C4-2B (cell line): Measurements from ENCODE around the gene RBM18.

Source experiments
- H3K27ac ChIP-seq: fragments of 450-650 bp; 2 replicates; pipeline ENCODE4 v1.5.1; 2017
- ZFX ChIP-seq: fragments of 450-650 bp; IDR thresholded peaks from 2 replicates; pipeline ENCODE4 v1.6.1; 2017
- TF ChIP-seq, protein P1 (sequence below): fragments of 450-650 bp; conservative IDR thresholded peaks from 2 replicates; pipeline ENCODE4 v1.5.1; 2017; ENCODE audit warnings: mild to moderate bottlenecking

RBM18 gene

DNA sequence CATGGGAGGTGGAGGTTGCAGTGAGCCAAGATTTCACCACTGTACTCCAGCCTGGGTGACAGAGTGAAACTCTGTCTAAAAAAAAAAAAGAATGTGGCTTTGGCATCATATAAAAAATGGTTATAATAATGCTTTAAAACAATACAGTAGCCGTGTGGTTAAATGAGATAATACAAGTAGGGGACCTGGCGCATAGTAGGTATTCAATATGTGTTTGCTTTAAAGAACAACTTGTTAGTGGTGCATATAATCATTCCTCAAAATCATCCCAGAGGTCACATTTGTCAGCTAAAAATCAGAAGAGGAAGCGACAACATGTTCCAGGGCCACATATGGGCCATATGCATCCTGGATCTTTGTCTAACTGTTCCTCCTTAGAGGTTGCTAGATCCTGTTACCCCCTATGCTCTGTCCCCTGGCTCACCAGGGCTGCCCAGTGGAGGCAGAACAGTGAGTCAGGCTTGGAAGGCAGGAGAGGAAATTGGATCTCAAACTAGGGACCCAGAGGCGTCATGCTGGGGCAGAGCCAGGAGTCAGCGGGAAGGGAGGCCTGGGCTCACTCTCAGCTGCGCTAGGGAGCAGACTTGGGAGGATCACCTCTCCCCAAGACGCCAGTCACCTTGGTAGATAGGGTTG is 63.6 kb downstream of the RBM18 start:
- TF ChIP-seq, protein P1, sequence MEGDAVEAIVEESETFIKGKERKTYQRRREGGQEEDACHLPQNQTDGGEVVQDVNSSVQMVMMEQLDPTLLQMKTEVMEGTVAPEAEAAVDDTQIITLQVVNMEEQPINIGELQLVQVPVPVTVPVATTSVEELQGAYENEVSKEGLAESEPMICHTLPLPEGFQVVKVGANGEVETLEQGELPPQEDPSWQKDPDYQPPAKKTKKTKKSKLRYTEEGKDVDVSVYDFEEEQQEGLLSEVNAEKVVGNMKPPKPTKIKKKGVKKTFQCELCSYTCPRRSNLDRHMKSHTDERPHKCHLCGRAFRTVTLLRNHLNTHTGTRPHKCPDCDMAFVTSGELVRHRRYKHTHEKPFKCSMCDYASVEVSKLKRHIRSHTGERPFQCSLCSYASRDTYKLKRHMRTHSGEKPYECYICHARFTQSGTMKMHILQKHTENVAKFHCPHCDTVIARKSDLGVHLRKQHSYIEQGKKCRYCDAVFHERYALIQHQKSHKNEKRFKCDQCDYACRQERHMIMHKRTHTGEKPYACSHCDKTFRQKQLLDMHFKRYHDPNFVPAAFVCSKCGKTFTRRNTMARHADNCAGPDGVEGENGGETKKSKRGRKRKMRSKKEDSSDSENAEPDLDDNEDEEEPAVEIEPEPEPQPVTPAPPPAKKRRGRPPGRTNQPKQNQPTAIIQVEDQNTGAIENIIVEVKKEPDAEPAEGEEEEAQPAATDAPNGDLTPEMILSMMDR, result no peak
- TF ChIP-seq ZFX, result no peak
- H3K27ac ChIP-seq, result no peak overlapping the region

DNA sequence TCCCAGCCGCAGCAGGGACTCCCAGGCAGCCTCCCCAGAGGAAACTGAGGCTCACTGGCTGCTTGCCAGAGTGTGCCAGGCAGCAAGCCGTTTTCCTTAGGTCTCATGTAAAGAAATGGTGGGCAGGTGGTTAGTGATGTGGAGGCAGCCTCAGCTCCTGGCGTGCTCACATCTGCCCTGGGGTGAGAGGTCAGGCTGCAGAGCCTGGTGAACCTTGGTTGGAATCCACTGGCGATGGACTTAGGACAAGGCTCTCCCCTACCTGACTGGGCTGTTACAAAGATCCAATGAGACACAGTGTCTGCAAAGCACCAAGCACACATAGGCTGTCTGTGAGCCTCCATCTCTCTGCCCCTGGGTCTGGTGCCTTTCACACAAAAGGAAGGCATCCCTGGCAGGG is 66.8 kb downstream of the RBM18 start:
- no peak overlapping the region for H3K27ac ChIP-seq
- TF ChIP-seq ZFX, result no peak
- TF ChIP-seq, protein P1, result no peak

DNA sequence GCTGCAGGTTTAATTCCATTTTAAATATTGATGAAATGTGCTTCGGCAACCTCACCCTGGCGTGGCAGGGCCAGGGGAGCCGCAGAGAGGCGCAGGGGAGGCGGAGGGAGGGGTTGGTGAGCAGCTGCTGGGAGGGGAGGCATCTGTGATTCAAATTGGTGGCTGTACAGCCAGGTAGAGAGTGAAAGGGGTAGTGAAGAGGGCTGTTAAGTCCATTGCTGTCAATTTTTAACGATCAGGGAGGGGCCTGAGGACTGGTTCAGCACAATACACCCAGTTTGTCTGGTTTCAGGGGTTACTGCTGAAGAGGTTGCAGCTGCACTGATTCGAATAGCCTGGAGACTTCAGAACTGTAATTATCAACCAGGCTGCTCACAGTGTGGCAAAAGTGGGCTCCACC is 67.2 kb downstream of the RBM18 start:
- TF ChIP-seq, protein P1, result no peak
- no peak for TF ChIP-seq ZFX

DNA sequence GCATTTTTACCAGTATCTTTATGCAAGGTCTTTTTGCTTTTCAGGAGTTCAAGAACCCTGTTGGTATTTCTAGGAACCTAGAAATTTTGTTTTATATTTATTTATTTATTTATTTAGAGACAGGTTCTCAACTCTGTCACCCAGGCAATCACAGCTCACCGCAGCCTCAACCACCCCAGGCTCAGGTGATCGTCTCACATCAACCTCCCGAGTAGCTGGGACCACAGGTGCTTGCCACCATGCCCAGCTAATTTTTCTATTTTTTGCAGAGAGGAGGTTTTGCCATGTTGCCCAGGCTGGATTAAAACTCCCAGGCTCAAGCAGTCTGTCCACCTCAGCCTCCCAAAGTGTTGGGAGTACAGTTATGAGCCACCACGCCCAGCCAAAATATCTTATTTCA is 68.8 kb downstream of the RBM18 start:
- no peak overlapping the region for H3K27ac ChIP-seq
- TF ChIP-seq, protein P1, result no peak
- TF ChIP-seq ZFX, result no peak

More for the DNA sequence above, 67.2 kb downstream of the RBM18 start:
- no peak overlapping the region for H3K27ac ChIP-seq

DNA sequence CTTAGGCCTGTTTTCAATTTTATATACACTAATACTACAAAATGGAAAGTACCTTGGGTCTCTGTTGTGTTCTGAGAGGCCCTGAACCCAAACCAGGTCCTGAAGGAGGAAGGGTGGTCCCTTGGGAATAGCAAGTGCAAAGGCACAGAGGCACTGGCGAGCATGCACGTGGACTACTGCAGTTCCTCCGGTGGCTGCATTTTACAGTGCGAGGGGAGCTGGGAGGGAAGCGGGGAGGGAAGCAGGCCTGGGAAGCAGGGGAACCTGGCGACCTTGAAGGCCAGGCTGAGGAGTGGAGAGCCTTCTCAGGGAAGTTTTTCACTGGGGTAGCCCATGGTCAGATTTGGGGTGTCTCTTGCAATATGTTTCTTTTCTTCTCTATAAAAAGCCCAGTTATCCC is 71.0 kb downstream of the RBM18 start:
- TF ChIP-seq ZFX, result no peak
- TF ChIP-seq, protein P1, result no peak
- H3K27ac ChIP-seq, result no peak overlapping the region

DNA sequence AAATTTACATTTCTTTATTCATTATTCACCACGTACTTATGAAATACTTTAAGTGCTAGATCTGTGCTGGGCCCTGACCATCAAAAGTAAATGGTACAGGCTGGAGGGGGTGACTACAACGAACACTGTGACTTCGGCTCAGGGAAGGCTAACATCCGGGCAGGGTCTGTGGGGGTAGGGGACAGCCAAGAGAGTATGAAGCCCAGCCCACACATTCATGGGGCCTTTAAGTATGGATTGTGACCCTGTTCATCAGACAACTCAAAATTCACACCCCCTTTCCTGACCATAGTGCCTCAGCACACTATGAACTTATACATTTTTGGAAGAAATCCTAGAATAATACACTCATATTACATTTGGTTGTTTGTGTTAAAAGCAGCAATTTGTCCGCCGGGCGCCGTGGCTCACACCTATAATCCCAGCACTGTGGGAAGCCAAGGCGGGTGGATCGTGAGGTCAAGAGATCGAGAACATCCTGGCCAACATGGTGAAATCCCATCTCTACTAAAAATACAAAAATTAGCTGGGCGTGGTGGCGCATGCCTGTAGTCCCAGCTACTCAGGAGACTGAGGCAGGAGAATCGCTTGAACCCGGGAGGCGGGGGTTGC is 71.6 kb downstream of the RBM18 start:
- no peak overlapping the region for H3K27ac ChIP-seq
- TF ChIP-seq, protein P1, result no peak
- TF ChIP-seq ZFX, result no peak

DNA sequence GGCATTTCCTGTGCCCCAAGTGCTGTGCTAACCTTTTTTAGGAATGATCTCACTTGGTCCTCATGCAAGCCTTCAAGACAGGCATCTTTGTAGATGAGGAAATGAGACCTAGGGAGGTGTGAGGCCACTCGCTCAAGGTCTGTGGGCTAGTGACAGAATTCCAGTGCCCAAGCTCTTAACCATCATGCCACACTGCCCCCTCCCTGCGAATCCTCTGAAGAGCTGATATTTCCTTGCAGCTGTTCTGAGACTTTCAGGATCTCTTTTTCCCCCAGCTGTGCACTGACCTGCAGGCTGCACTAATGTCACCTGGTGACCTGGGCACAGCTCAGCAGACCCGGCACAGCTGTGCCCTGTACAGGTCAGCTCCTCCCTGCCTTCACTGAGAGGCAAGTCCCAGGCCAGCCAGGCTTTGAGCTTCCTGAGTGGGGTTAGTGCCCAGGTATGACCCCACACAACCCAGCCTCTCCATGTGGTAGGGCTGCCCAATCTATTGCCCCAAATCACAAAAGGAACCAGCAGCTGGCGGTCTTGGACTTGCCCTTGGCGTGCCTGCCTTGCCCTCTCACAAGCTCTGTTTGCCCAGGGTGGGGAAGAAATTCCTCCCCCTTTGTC is 72.3 kb downstream of the RBM18 start:
- TF ChIP-seq ZFX, result no peak
- TF ChIP-seq, protein P1, result no peak
- no peak overlapping the region for H3K27ac ChIP-seq
